Lower leg skin (tissue), 4 donors: Measurements from ENCODE around the gene IL4I1. TPM values are rescaled to one million over a fixed set of nuclear protein-coding genes. Genes with fewer than 3 reads are reported as not detected.

Experiments
- DNase-seq, 2 donors: peaks; one replicate each; pipeline ENCODE4 v3.0.0-alpha.2; 2019; ENCODE audit warnings: low spot score in 2 of 2
- H3K4me3 ChIP-seq: fragments of 200-600 bp; sonication (generic); 2 replicates; pipeline ENCODE4 v1.5.1; 2017; ENCODE audit warnings: mild to moderate bottlenecking, low read depth; ENCODE audit not compliant: poor library complexity, severe bottlenecking
- POLR2A ChIP-seq, 2 donors: fragments of 450-650 bp; IDR thresholded peaks; one replicate each; pipeline ENCODE4 v1.6.1; 2016 to 2017; ENCODE audit warnings: antibody characterized with exemption in 2 of 2, mild to moderate bottlenecking in 1 of 2, moderate library complexity in 1 of 2
- WGBS, 2 donors: methylation state at CpG; one replicate each; pipeline ENCODE4 v1.1.5; 2018; 5-methylcytosine and 5-hydroxymethylcytosine counted together
- intact Hi-C: fragments of 100-400 bp; cut with DNase I; formaldehyde crosslinking; loops from one replicate; pipeline ENCODE4 v1.15.0; 2023; ENCODE audit warnings: low total_unique reads
- total RNA-seq, 4 donors: library from RNA; depleted of rRNA; stranded (reverse); fragments of >200 nt; gene quantifications; one replicate each; pipeline ENCODE4 v1.1.0, GENCODE V29; 2016
- TF ChIP-seq, protein P1 (sequence below), 3 donors: fragments of 450-650 bp; IDR thresholded peaks; one replicate each; pipeline ENCODE4 v1.5.1; 2016; ENCODE audit warnings: antibody characterized with exemption in 3 of 3, mild to moderate bottlenecking in 3 of 3, moderate library complexity in 2 of 3

IL4I1 gene
- total RNA-seq, 4 donors from 2014 or later = 0.42 TPM; not detected in 3

DNA sequence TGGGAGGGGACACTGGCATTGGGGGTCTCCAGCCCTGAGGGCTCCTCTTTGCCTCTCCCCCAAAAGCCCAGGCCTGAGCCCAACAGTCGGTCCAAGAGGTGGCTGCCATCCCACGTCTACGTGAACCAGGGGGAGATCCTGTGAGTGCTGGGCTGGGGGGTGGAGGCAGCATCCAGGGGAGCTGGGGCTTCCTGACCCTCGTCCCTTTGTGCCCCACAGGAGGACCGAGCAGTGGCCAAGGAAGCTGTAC lies 38.9 kb downstream of the IL4I1 start:
- WGBS, 2 donors = 80% methylated on average over 2 of the region's 5 CpGs; no CpG with 5 or more reads in 1 of the 2 donors
- intact Hi-C loops = no loop called here

DNA sequence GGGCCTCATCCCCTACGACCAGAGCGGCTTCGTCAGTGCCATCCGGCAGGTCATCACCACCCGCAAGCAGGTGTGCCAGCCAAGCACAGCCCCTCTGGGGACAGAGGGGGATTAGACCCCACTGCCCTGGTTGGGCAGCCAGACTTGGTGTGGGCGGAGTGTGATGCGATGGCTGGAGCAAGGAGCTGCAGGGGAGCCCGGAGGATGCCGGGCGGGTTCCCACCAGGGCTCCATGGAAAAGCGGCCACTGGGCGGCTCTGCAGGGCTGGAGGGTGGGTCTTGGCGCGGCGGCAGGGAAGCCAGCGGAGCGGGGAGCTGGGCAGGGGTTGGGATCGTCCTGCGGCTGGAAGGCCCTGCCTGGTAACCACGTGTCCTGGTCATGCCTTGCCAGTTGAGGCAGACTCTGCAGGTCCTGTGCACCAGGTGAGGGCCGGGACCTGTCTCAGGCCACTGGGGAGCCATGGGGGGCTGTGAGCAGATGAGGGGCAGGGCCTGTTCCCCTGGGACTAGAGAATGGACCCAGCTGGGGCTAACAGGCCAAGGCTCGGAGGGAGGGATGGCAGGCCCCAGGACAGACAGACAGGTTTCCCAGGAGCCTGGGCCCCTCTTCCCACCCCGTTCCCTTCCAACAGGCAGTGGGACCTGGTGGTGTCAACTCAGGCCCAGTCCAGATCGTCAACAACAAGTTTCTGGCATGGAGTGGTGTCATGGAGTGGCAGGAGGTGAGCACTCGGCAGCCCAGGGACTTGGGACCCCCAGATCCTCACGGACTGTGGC lies 39.4 kb downstream of the IL4I1 start:
- no peak for DNase-seq
- WGBS, 2 donors = 91 to 94% methylated on average over 24 to 25 of the region's 26 CpGs
- no peak overlapping the region for H3K4me3 ChIP-seq
- no peak for TF ChIP-seq POLR2A (IDR thresholded peaks at IDR 0.05)
- TF ChIP-seq, protein P1, sequence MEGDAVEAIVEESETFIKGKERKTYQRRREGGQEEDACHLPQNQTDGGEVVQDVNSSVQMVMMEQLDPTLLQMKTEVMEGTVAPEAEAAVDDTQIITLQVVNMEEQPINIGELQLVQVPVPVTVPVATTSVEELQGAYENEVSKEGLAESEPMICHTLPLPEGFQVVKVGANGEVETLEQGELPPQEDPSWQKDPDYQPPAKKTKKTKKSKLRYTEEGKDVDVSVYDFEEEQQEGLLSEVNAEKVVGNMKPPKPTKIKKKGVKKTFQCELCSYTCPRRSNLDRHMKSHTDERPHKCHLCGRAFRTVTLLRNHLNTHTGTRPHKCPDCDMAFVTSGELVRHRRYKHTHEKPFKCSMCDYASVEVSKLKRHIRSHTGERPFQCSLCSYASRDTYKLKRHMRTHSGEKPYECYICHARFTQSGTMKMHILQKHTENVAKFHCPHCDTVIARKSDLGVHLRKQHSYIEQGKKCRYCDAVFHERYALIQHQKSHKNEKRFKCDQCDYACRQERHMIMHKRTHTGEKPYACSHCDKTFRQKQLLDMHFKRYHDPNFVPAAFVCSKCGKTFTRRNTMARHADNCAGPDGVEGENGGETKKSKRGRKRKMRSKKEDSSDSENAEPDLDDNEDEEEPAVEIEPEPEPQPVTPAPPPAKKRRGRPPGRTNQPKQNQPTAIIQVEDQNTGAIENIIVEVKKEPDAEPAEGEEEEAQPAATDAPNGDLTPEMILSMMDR (IDR thresholded peaks at IDR 0.05) = no peak
- intact Hi-C loops = no loop called here

More for the DNA sequence above, 38.9 kb downstream of the IL4I1 start:
- peak in 1 of 2 donors; percentile 84 for DNase-seq
- H3K4me3 ChIP-seq = no peak overlapping the region
- TF ChIP-seq, protein P1 (IDR thresholded peaks at IDR 0.05) = no peak
- TF ChIP-seq POLR2A (IDR thresholded peaks at IDR 0.05) = no peak

DNA sequence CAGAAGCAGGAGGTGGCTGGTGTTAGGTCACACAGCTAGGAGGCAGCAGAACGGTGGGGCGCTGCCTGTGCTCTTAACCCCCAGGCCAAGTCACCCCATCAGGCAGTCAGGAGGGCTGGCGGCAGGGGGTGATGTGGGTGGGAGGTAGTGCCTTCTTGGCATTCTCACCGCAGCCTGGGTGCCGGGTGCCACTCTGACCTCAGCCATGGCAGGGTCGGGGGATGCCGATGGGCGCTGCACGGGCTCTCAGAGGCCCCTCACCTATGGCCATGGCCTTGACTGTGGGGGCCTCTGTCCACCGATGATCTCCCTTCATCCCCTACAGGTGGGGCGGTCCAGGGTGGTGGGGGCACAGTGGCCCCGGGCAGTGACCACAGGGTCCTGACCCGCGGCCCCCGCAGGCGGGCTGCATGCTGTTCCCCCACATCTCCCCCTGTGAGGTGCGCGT lies 40.1 kb downstream of the IL4I1 start:
- 89 to 92% methylated on average over 14 to 16 of the region's 18 CpGs for WGBS, 2 donors

DNA sequence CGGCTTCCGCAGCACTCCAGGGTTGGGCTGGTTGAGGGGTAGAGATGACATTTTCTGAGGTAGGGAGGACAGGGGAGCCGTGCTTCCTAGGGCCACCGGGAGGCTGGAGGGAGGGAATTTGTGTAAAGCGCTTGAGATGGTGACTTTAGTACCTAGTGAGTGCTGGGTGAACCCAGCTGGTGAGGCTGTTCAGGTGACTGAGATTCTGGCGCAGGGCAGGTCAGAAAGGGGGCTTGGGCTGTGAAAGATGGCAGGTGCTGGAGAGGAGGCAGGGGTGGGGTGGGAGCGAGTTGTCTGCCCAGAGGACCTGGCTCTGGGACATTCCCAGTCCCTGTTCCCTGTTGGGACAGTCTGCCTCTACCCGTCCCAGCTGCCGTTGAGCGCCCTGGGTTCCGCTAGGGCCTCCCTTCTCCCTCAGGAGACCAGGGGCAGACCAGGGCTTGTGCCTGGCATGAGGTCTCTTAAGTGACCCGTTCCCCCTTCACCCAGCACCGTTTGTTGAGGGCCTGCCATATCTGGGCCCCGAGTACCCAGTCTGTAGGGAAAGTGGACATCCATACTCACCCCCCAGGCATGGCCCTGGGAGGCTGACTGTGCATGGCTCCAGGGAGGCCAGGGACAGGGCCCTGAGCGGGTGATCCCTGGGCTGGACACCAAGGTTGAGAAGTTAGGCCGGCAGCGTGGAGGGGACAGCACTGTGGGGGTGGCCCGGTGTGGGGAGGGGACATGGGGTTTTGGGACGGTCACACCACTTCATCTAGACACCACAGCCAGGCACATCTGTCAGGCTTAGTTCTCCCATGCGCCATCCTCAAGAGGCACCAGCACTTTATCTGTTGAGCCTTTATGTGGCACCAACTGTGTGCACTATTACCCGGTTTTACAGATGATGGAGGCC lies 40.8 kb downstream of the IL4I1 start:
- TF ChIP-seq POLR2A (IDR thresholded peaks at IDR 0.05) = no peak
- TF ChIP-seq, protein P1 (IDR thresholded peaks at IDR 0.05) = no peak
- intact Hi-C loops = no loop called here
- H3K4me3 ChIP-seq = no peak overlapping the region
- WGBS, 2 donors = 82 to 88% methylated on average over 18 to 20 of the region's 21 CpGs
- peak; percentile 14 to 80 for DNase-seq

More for the DNA sequence above, 40.1 kb downstream of the IL4I1 start:
- H3K4me3 ChIP-seq = no peak overlapping the region
- DNase-seq = peak in 1 of 2 donors; percentile 13
- TF ChIP-seq, protein P1 (IDR thresholded peaks at IDR 0.05) = no peak
- TF ChIP-seq POLR2A (IDR thresholded peaks at IDR 0.05) = no peak
- intact Hi-C loops = no loop called here

DNA sequence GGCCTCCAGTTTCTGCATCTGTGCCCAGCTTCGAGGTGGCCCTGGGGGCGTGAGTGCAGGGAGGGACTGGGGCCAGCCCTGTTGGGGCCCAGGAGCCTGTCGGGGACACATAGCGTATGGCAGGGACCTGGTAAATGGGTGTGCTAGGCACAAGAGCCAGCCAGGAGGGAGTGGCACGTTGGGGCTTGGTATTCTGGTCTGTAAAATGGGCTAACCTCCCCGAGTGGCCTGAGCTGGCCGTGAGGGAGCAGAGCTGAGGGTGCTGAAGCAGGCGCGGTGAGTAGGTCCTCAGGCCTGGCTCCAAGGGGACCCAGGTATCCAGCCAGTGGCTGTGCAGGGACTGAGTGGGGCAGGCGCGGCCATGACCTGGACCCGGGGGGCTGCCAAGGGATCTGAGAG lies 41.4 kb downstream of the IL4I1 start:
- intact Hi-C loops = no loop called here
- WGBS, 2 donors = 85 to 92% methylated on average over 12 of the region's 12 CpGs
- TF ChIP-seq POLR2A (IDR thresholded peaks at IDR 0.05) = no peak
- TF ChIP-seq, protein P1 (IDR thresholded peaks at IDR 0.05) = no peak
- no peak for DNase-seq
- no peak overlapping the region for H3K4me3 ChIP-seq
